ENCODE results near the gene DCBLD1.

GRCh38 chr6:117469356-117469755 is 13.1 kb upstream of the DCBLD1 start:
- TF ChIP-seq RNF2 (IDR thresholded peaks at IDR 0.05), result no peak
- TF ChIP-seq KLF6 (CRISPR knock-in tag; IDR thresholded peaks at IDR 0.05; ENCODE audit: borderline replicate concordance), result no peak
- TF ChIP-seq, protein P1, sequence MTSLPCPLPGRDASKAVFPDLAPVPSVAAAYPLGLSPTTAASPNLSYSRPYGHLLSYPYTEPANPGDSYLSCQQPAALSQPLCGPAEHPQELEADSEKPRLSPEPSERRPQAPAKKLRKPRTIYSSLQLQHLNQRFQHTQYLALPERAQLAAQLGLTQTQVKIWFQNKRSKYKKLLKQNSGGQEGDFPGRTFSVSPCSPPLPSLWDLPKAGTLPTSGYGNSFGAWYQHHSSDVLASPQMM (CRISPR knock-in tag; IDR thresholded peaks at IDR 0.05), result no peak
- no peak for TF ChIP-seq MXD1 (CRISPR knock-in tag; IDR thresholded peaks at IDR 0.05; ENCODE audit: borderline replicate concordance, poor library complexity, severe bottlenecking)
- no peak for TF ChIP-seq RNF219 (CRISPR knock-in tag; IDR thresholded peaks at IDR 0.05)
- TF ChIP-seq TCF7L2 (IDR thresholded peaks at IDR 0.05; ENCODE audit: low read depth, low read length), result no peak
- no peak for TF ChIP-seq GABPA (tag; conservative IDR thresholded peaks at IDR 0.05; ENCODE audit: low read depth)
- TF ChIP-seq, protein P2, sequence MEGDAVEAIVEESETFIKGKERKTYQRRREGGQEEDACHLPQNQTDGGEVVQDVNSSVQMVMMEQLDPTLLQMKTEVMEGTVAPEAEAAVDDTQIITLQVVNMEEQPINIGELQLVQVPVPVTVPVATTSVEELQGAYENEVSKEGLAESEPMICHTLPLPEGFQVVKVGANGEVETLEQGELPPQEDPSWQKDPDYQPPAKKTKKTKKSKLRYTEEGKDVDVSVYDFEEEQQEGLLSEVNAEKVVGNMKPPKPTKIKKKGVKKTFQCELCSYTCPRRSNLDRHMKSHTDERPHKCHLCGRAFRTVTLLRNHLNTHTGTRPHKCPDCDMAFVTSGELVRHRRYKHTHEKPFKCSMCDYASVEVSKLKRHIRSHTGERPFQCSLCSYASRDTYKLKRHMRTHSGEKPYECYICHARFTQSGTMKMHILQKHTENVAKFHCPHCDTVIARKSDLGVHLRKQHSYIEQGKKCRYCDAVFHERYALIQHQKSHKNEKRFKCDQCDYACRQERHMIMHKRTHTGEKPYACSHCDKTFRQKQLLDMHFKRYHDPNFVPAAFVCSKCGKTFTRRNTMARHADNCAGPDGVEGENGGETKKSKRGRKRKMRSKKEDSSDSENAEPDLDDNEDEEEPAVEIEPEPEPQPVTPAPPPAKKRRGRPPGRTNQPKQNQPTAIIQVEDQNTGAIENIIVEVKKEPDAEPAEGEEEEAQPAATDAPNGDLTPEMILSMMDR (IDR thresholded peaks at IDR 0.05 in 2 of 3, conservative IDR thresholded peaks at IDR 0.05 in 1 of 3; ENCODE audit: insufficient read depth in 2 of 3, low read depth in 1 of 3, low read length in 3 of 3), result no peak
- no peak for TF ChIP-seq ELF1 (tag; IDR thresholded peaks at IDR 0.05)
- no peak for TF ChIP-seq ARHGAP35 (IDR thresholded peaks at IDR 0.05; ENCODE audit: partially characterized antibody)
- TF ChIP-seq FIP1L1 (IDR thresholded peaks at IDR 0.05; ENCODE audit: low read depth, low read length, poor library complexity, severe bottlenecking), result no peak
- no peak for TF ChIP-seq SIN3A (IDR thresholded peaks at IDR 0.05; ENCODE audit: borderline replicate concordance in 2 of 2, control insufficient read depth in 1 of 2, low read depth in 2 of 2, low read length in 2 of 2)
